ENCODE measurements around the gene PACRG. TPM values are rescaled to one million over a fixed set of nuclear protein-coding genes. Genes with fewer than 3 reads are reported as not detected.

Gene PACRG
- polyA plus RNA-seq, 1 donor (not counting 4 experiments of a cell fraction or from before 2014, with no cell fraction given): 0.31 TPM

- TF ChIP-seq CTCF (optimal IDR thresholded peaks at IDR 0.05 in 1 of 3, IDR thresholded peaks at IDR 0.05 in 1 of 3, conservative IDR thresholded peaks at IDR 0.05 in 1 of 3; ENCODE audit: extremely low read depth in 1 of 3, insufficient read depth in 2 of 3, low read length in 3 of 3) (no peak), EZH2 (IDR thresholded peaks at IDR 0.05; ENCODE audit: low read length) (no peak)
- Histone ChIP-seq H4K20me1 (ENCODE audit: control insufficient read depth, extremely low read depth, insufficient read depth, low read length) (no peaks in the 10 kb centered on the region), H3K4me2 (ENCODE audit: control insufficient read depth, extremely low read depth, insufficient read depth, low read depth, low read length) (no peak overlapping the region), H3K4me3 (ENCODE audit: control insufficient read depth in 2 of 3, extremely low read depth in 1 of 3, insufficient read depth in 2 of 3, low read depth in 1 of 3, low read length in 3 of 3) (no peak overlapping the region), H3K4me1 (ENCODE audit: control insufficient read depth, extremely low read depth, insufficient read depth, low read length) (peaks cover 24% of the 10 kb centered on the region), H3K9ac (ENCODE audit: control insufficient read depth, extremely low read depth, insufficient read depth, low read length) (no peak overlapping the region), H3K9me1 (ENCODE audit: control insufficient read depth, extremely low read depth, insufficient read depth, low read length) (no peaks in the 10 kb centered on the region), H3K27ac (ENCODE audit: control insufficient read depth, insufficient read depth, low read length) (no peak overlapping the region), H3K36me3 (ENCODE audit: control insufficient read depth in 2 of 2, extremely low read depth in 1 of 2, insufficient read depth in 2 of 2, low read length in 2 of 2) (no peaks in the 10 kb centered on the region), H2AFZ (ENCODE audit: control insufficient read depth, low read length) (no peak overlapping the region), H3K9me3 (ENCODE audit: control insufficient read depth, low read depth, low read length) (no peaks in the 10 kb centered on the region), H3K79me2 (ENCODE audit: control insufficient read depth, insufficient read depth, low read length) (no peaks in the 10 kb centered on the region), H3K27me3 (ENCODE audit: control insufficient read depth, extremely low read depth, insufficient read depth, low read length) (no peaks in the 10 kb centered on the region)
- dilution Hi-C loops (cut with MboI; ENCODE audit: extremely low pct_ligation_motif_present, low sequenced_read_pairs): no loop called here
- no peak for DNase-seq (ENCODE audit: low read depth, low spot score)
- FAIRE-seq: no peak
These were observed 623.2 kb downstream of the PACRG start for GRCh38 chr6:163351013-163351412.

- H2AFZ ChIP-seq (ENCODE audit: control insufficient read depth, low read length): no peak overlapping the region
- no peak for DNase-seq (ENCODE audit: low read depth, low spot score)
- FAIRE-seq: no peak
- H3K4me2 ChIP-seq (ENCODE audit: control insufficient read depth, extremely low read depth, insufficient read depth, low read depth, low read length): no peak overlapping the region
- dilution Hi-C loops (cut with MboI; ENCODE audit: extremely low pct_ligation_motif_present, low sequenced_read_pairs): no loop called here
- H3K27ac ChIP-seq (ENCODE audit: control insufficient read depth, insufficient read depth, low read length): no peak overlapping the region
- H4K20me1 ChIP-seq (ENCODE audit: control insufficient read depth, extremely low read depth, insufficient read depth, low read length): no peaks in the 10 kb centered on the region
- TF ChIP-seq CTCF (optimal IDR thresholded peaks at IDR 0.05 in 1 of 3, IDR thresholded peaks at IDR 0.05 in 1 of 3, conservative IDR thresholded peaks at IDR 0.05 in 1 of 3; ENCODE audit: extremely low read depth in 1 of 3, insufficient read depth in 2 of 3, low read length in 3 of 3) (no peak), EZH2 (IDR thresholded peaks at IDR 0.05; ENCODE audit: low read length) (no peak)
- no peak overlapping the region for H3K4me3 ChIP-seq (ENCODE audit: control insufficient read depth in 2 of 3, extremely low read depth in 1 of 3, insufficient read depth in 2 of 3, low read depth in 1 of 3, low read length in 3 of 3)
- H3K4me1 ChIP-seq (ENCODE audit: control insufficient read depth, extremely low read depth, insufficient read depth, low read length): peaks cover 21% of the 10 kb centered on the region
- H3K27me3 ChIP-seq (ENCODE audit: control insufficient read depth, extremely low read depth, insufficient read depth, low read length): no peaks in the 10 kb centered on the region
- no peaks in the 10 kb centered on the region for H3K79me2 ChIP-seq (ENCODE audit: control insufficient read depth, insufficient read depth, low read length)
- no peaks in the 10 kb centered on the region for H3K9me1 ChIP-seq (ENCODE audit: control insufficient read depth, extremely low read depth, insufficient read depth, low read length)
- no peaks in the 10 kb centered on the region for H3K36me3 ChIP-seq (ENCODE audit: control insufficient read depth in 2 of 2, extremely low read depth in 1 of 2, insufficient read depth in 2 of 2, low read length in 2 of 2)
- H3K9me3 ChIP-seq (ENCODE audit: control insufficient read depth, low read depth, low read length): no peaks in the 10 kb centered on the region
- H3K9ac ChIP-seq (ENCODE audit: control insufficient read depth, extremely low read depth, insufficient read depth, low read length): no peak overlapping the region
These were observed 624.4 kb downstream of the PACRG start for GRCh38 chr6:163352011-163352685.
